Renal pelvis (tissue), 4 donors: Measurements from ENCODE around the gene SOX13. TPM values are rescaled to one million over a fixed set of nuclear protein-coding genes. Genes with fewer than 3 reads are reported as not detected.

Source experiments
- DNase-seq: peaks from one replicate; pipeline ENCODE4 v3.0.0-alpha.2; 2013
- polyA plus RNA-seq, 3 donors: library from polyadenylated mRNA; unstranded; fragments of 120-200 nt; gene quantifications; one replicate each; pipeline ENCODE4 v1.2.1, GENCODE V29; 2013; ENCODE audit not compliant: insufficient read length in 3 of 3

Gene SOX13
- polyA plus RNA-seq, 3 donors, result 56.7 to 60.2 (median 58.2) TPM

GRCh38 chr1:204150702-204151551 is 78.0 kb downstream of the SOX13 start:
- no peak for DNase-seq

- DNase-seq, result no peak
Observed at GRCh38 chr1:204151552-204152309, 78.8 kb downstream of the SOX13 start, which contains the start of gene ETNK2. TSS of gene ETNK2 (minus strand) at chr1:204152044. CDS start at chr1:204151852, 192 bp downstream.

- no peak for DNase-seq
Observed at GRCh38 chr1:204152310-204153044, 79.6 kb downstream of the SOX13 start.

DNA sequence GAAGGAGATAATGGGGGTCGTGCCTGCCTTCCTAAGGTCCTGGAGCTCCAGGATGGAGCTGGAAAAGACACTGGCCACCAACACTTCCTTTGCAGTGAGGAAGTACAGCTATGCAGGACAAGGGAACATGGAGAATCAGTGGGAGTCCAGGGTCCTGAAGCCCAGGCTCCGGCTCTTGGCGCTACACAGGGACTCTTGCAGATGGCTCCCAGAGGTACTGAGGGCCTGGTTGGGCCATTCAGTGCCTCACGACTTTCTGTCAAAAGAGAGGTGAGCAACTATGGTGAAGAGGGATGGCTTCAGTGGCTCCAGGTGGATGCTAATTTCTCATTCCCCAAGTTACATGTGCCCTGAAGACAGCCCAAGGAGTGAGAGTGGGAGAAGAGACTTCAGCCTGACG is 80.8 kb downstream of the SOX13 start:
- no peak for DNase-seq

GRCh38 chr1:204154568-204155255 is 81.8 kb downstream of the SOX13 start:
- no peak for DNase-seq

- no peak for DNase-seq
Observed at GRCh38 chr1:204155881-204156280, 83.0 kb downstream of the SOX13 start.

DNA sequence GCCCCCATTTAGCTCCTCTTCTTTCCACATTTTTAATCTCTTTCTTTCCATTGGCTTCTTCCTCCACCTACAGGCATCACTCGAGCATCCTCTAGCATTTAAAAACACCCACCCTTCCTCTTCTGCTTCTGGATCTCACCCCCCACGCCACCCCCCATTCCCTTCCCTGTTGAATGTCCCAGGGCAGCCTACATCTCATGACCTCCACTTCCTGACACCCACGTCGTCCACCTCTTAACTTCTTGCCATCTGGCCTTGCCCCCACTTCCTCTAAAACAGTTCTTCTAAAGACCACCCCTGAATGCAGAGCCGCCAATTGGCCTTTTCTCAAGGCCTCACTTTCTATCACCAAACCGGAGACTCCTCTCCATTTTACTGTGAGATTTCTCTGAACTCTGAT is 85.0 kb downstream of the SOX13 start:
- DNase-seq, result no peak

GRCh38 chr1:204161609-204162493 is 88.9 kb downstream of the SOX13 start:
- DNase-seq, result no peak

GRCh38 chr1:204162494-204163074 is 89.7 kb downstream of the SOX13 start:
- DNase-seq, result peak; percentile 76

- no peak for DNase-seq
Observed at GRCh38 chr1:204166219-204166618, 93.3 kb downstream of the SOX13 start, which contains the start of gene REN. TSS of gene REN (minus strand) at chr1:204166337. CDS start at chr1:204166293, 44 bp downstream.

GRCh38 chr1:204167730-204168129 is 94.8 kb downstream of the SOX13 start:
- no peak for DNase-seq

DNA sequence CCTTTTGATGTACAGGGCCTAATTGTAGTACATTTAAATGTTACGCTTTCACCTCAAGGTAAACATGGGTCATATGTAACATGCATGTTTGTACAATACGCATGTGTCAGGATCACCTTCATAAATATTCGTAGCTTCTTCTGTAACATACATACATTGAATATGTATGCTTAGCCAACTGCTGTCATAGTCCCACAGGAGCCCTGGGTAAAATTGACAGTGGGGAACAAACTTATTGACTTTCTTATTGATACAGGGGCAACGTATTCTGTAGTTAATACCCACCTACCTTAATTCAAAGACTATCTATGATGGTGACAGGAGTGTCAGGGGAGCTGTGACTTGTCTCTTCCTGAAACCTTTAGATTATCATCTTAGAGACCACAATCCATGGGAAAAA is 96.9 kb downstream of the SOX13 start:
- DNase-seq, result no peak

DNA sequence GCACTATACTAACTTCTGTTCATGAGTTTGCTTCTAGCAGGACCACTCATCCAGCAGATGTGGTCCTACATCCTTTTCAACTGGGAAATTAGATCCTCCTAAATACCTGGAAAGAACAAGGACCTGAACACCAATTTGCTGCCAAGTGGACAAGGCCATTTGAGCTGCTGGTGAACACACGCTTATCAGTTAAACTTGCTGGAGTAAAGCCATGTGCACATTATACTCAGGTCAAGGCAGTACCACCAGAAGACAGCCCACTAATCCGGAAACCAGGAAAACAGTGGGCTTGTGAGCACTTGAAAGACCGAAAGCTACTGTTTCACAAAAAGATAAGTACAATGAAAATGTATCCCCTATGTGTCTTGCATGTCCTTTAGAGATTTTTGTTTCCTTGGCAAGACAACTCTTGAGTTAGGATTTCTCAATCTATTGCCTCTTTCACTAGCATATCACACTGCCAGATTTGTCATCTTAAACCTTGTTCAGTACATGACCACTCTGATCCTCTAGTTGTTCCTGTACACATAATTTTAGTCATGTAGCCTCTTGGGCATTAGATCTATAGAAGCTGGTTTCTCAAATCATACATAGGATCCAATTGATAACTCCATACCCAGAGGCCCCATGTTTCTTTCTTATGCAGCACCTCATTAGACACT is 97.7 kb downstream of the SOX13 start:
- DNase-seq, result no peak

DNA sequence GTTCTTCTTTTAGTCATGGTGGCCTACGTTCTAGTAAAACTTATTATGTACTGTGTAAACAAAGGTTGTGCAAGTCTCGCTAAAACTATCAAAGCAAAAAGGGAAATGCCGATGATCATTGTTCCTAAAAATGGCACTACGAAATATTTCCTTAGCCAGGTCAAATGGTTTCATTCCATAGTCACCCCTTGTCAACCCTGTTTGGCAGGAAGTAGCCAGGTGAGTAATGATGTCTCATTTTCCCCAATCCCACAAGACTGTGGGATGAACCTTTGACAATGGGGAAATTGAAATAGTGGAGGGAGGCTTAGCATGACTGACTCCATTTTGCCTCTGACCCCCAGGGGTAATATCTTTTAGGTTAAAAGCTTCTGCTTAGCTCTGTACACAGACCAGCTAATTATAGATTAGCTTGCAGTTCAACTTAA is 98.8 kb downstream of the SOX13 start:
- no peak for DNase-seq

DNA sequence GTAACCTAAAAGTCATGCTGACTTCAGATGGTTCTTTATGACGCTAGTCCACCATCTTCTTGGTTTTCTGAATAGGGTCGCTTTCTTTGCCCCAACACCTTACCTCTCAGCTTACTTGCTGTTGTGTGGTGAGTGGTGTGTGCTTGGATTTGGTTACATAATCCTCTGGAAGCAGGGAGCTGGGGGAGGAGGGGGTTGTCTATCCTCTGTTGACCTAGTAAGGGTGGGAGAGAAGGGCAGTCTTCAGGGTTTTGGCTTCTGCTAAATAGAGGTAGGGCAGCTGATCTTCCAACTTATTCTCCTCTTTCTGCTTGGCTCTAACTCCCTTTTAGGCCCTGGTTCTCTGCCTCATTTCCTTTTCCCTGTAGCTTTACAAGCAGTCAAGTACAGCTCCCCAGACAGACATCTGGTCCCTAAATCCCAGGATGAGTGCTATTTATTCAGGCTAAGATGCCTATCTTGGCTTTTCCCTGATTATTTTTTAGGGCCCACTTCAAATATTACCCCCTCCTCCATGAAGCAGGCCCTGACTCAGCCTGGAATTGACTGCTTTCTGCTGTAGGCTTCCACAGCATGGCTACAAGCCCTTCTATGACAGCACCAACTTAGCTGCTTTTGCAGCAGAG is 99.6 kb downstream of the SOX13 start:
- DNase-seq, result no peak

- no peak for DNase-seq
Observed at GRCh38 chr1:204174958-204175357, 102.0 kb downstream of the SOX13 start.

GRCh38 chr1:204176049-204176448 is 103.1 kb downstream of the SOX13 start:
- no peak for DNase-seq

GRCh38 chr1:204177133-204177532 is 104.2 kb downstream of the SOX13 start:
- no peak for DNase-seq
